Ishikawa (cell line): ENCODE measurements around the gene MRPS15.
A peak's percentile ranks its signal among the peaks of the same experiment; 100 is the strongest.

Experiments used
- CEBPB ChIP-seq: IDR thresholded peaks from 2 replicates; pipeline ENCODE4 v1.6.1; 2012
- CREB1 ChIP-seq: IDR thresholded peaks from 2 replicates; pipeline ENCODE4 v1.6.1; 2012; ENCODE audit warnings: low read depth
- EGR1 ChIP-seq: IDR thresholded peaks from 2 replicates; pipeline ENCODE4 v1.6.1; 2012
- EP300 ChIP-seq: IDR thresholded peaks from 2 replicates; pipeline ENCODE4 v1.6.1; 2012; ENCODE audit warnings: borderline replicate concordance
- FOXM1 ChIP-seq: IDR thresholded peaks from 2 replicates; pipeline ENCODE4 v1.6.1; 2012; ENCODE audit warnings: low read depth, borderline replicate concordance
- NFIC ChIP-seq: IDR thresholded peaks from 2 replicates; pipeline ENCODE4 v1.6.1; 2012
- RAD21 ChIP-seq: IDR thresholded peaks from 2 replicates; pipeline ENCODE4 v1.6.1; 2012; ENCODE audit warnings: low read depth
- TAF1 ChIP-seq: IDR thresholded peaks from 2 replicates; pipeline ENCODE4 v1.6.1; 2012; ENCODE audit warnings: low read depth, mild to moderate bottlenecking
- TCF12 ChIP-seq: IDR thresholded peaks from 2 replicates; pipeline ENCODE4 v1.6.1; 2012; ENCODE audit warnings: low read depth
- TEAD4 ChIP-seq: IDR thresholded peaks from 2 replicates; pipeline ENCODE4 v1.6.1; 2012
- YY1 ChIP-seq: IDR thresholded peaks from 2 replicates; pipeline ENCODE4 v1.6.1; 2012; ENCODE audit warnings: low read depth
- ZBTB7A ChIP-seq: IDR thresholded peaks from 2 replicates; pipeline ENCODE4 v1.6.1; 2012; ENCODE audit warnings: low read depth
- TF ChIP-seq, protein P1 (sequence below): IDR thresholded peaks from 2 replicates; pipeline ENCODE4 v1.6.1; 2012; ENCODE audit warnings: low read depth, mild to moderate bottlenecking
- TF ChIP-seq, protein P2 (sequence below): IDR thresholded peaks from 2 replicates; pipeline ENCODE4 v1.6.1; 2012
- TF ChIP-seq, protein P3 (sequence below): IDR thresholded peaks from 2 replicates; pipeline ENCODE4 v1.6.1; 2012

MRPS15 gene

DNA sequence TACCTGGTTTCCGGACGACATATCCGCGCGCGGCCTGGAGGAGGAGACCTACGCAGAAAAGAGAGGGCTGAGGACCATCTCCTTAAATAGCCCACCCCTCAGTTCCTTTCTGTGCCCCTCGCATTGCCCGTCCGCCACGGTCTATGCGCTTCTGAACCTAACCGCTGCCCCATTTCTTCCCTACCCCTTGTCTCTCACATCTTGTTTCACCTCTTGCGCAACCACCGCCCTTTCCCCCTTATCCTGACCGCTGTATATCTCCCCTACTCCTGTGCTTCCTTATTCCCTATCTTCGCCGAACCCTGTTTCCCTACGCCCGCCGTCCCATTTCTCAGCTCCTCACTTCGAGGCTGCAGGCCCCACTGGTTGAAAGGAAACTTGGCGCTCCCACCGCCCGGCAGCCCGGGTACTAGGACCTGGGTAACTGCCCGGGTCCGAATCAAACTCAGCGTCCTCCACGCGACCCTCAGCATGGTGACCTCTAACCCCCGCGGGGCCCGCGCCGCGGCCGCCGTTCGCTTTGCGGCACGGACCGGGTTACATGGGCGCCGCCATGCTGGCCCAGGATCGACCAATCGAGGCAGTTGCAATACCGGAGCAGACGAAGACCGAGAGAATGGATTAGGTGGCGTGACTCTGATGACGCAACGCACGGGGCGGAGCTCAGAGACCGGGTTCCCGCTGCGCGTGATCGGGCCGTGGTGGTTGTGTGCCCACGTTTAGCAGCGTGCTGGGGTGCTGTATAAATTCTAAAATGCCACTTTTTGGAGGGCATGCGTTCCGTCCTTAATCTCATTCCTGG lies at the start of gene MRPS15:
Gene MRPS15 (minus strand): TSS at position 582 of the 802 bp plus-strand sequence. CDS start 109 bp downstream, at position 473.
- TF ChIP-seq, protein P1, sequence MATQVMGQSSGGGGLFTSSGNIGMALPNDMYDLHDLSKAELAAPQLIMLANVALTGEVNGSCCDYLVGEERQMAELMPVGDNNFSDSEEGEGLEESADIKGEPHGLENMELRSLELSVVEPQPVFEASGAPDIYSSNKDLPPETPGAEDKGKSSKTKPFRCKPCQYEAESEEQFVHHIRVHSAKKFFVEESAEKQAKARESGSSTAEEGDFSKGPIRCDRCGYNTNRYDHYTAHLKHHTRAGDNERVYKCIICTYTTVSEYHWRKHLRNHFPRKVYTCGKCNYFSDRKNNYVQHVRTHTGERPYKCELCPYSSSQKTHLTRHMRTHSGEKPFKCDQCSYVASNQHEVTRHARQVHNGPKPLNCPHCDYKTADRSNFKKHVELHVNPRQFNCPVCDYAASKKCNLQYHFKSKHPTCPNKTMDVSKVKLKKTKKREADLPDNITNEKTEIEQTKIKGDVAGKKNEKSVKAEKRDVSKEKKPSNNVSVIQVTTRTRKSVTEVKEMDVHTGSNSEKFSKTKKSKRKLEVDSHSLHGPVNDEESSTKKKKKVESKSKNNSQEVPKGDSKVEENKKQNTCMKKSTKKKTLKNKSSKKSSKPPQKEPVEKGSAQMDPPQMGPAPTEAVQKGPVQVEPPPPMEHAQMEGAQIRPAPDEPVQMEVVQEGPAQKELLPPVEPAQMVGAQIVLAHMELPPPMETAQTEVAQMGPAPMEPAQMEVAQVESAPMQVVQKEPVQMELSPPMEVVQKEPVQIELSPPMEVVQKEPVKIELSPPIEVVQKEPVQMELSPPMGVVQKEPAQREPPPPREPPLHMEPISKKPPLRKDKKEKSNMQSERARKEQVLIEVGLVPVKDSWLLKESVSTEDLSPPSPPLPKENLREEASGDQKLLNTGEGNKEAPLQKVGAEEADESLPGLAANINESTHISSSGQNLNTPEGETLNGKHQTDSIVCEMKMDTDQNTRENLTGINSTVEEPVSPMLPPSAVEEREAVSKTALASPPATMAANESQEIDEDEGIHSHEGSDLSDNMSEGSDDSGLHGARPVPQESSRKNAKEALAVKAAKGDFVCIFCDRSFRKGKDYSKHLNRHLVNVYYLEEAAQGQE = no peak
- TF ChIP-seq ZBTB7A (peak; percentile 27; the same call in 1 of the 2 replicates), TCF12 (peak; percentile 77; the same call in 1 of the 2 replicates), FOXM1 (no peak), YY1 (peak; percentile 100), EGR1 (peak; percentile 63; the same call in 1 of the 2 replicates), TEAD4 (peak; percentile 65), CEBPB (peak; percentile 94), NFIC (peak; percentile 47; the same call in 1 of the 2 replicates), CREB1 (peak; percentile 80), RAD21 (no peak), TAF1 (peak; percentile 87), EP300 (peak; percentile 58)
- TF ChIP-seq, protein P2, sequence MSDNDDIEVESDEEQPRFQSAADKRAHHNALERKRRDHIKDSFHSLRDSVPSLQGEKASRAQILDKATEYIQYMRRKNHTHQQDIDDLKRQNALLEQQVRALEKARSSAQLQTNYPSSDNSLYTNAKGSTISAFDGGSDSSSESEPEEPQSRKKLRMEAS = peak; percentile 92
- TF ChIP-seq, protein P3, sequence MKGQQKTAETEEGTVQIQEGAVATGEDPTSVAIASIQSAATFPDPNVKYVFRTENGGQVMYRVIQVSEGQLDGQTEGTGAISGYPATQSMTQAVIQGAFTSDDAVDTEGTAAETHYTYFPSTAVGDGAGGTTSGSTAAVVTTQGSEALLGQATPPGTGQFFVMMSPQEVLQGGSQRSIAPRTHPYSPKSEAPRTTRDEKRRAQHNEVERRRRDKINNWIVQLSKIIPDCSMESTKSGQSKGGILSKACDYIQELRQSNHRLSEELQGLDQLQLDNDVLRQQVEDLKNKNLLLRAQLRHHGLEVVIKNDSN = peak; percentile 83

DNA sequence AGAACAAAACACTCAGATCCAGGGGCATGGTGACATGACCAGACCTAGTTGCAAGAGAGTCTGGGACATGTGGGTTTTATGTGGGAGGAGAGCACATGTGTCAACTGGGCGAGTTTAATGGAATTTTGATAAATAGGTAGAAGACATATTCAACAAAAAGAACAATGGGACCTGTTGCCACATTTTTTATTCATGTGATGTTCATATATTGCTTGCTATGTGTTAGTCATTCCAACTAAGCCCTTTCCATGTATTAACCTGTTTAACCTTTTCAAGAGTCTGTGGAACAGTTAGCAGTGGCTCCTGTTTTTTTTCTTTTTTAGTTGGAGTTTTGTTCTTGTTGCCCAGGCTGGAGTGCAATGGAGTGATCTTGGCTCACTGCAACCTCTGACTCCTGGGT lies 48.7 kb upstream of the MRPS15 start:
- TF ChIP-seq YY1 (no peak), CREB1 (no peak), ZBTB7A (no peak), NFIC (no peak)

DNA sequence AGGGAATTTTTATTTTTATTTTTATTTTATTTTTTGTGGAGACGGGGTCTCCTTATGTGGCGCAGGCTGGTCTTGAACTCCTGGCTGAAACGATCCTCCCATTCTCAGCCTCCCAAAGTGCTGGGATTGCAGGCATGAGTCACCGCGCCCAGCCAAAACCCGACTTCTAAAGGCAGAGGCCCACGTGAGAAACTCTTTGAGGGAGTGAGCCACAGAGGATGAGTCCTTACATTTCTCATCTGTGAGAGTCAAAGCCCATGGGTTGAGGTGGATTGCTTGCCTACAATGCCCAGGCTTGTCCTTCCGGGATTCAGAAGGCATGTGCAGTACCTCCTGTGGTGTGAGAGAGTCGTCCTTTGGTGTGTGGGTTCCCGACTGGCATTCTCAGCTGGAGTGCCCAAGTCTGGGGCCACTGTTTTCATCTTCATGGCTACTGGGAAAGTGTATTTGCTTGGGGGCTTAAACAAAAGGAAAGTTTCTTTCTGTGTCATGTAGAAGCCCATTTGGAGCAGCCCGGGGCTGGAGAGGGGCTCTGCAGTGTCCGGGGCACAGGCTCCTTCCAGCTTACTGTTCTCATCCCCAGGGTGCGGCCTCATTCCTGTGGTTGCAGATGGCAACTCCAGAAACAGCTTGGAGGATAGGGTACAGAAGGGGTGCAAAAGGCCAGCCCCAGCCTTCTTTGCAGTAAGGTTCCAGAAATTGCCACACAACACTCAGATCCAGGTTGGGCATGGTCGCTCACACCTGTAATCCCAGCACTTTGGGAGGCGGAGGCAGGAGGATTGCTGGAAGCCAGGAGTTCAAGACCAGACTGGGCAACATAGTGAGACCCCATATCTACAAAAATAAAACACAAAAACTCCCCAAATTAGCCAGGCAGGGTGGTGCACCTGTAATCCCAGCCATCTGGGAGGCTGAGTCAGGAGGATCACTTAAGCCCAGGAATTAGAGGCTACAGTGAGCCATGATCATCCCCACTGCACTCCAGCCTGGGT lies 47.9 kb upstream of the MRPS15 start:
- no peak for TF ChIP-seq TCF12
- no peak for TF ChIP-seq CREB1
- TF ChIP-seq, protein P3 = no peak
- TF ChIP-seq, protein P2 = no peak
- no peak for TF ChIP-seq TEAD4
- no peak for TF ChIP-seq FOXM1
- no peak for TF ChIP-seq NFIC
- TF ChIP-seq EP300 = no peak
- TF ChIP-seq CEBPB = no peak
- TF ChIP-seq, protein P1 = no peak
- TF ChIP-seq YY1 = no peak
- no peak for TF ChIP-seq RAD21
- no peak for TF ChIP-seq EGR1

DNA sequence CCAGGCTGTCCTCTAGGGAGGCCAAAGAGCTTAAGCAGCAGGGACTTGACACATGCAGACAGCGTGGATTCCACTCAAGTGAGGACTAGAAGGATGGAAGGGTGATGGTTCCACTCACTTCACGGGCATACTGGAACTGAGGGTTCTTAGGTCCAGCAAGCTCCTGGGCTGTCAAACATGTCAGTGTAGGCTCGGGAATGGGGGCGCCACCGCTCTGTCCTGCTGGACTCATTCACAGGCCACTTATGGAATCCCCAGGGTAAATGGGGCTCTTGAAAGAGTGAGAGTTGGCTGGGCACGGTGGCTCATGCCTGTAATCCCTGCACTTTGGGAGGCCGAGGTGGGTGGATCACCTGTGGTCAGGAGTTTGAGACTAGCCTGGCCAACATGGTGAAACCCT lies 46.2 kb upstream of the MRPS15 start:
- TF ChIP-seq FOXM1 = no peak
- no peak for TF ChIP-seq CEBPB
- TF ChIP-seq NFIC = no peak
- TF ChIP-seq, protein P3 = no peak
- TF ChIP-seq, protein P2 = no peak
- TF ChIP-seq EP300 = no peak
- no peak for TF ChIP-seq TCF12
- TF ChIP-seq, protein P1 = no peak
- TF ChIP-seq EGR1 = no peak
